ENCODE data around the gene RUFY4.

Gene RUFY4

DNA sequence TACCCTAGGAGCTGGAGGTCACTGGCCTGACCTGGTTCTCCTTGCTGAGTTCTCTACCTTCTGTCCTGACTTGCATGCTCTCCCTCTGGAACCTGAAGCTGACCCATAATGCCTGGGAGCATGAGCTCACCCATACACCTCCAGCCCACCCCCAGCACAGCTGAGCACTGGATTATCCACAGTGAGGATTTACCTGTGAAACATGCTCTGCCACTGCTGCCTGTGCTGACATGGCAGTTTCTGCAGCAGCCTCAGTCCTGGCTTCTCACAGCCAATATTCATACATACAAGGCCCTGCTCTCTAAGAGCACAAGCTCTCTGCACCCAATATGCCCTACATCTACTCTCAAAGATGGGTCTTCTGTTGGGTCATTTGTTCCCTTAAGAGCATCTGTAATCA, 61.8 kb downstream of the RUFY4 start:
- TF ChIP-seq, protein P1, sequence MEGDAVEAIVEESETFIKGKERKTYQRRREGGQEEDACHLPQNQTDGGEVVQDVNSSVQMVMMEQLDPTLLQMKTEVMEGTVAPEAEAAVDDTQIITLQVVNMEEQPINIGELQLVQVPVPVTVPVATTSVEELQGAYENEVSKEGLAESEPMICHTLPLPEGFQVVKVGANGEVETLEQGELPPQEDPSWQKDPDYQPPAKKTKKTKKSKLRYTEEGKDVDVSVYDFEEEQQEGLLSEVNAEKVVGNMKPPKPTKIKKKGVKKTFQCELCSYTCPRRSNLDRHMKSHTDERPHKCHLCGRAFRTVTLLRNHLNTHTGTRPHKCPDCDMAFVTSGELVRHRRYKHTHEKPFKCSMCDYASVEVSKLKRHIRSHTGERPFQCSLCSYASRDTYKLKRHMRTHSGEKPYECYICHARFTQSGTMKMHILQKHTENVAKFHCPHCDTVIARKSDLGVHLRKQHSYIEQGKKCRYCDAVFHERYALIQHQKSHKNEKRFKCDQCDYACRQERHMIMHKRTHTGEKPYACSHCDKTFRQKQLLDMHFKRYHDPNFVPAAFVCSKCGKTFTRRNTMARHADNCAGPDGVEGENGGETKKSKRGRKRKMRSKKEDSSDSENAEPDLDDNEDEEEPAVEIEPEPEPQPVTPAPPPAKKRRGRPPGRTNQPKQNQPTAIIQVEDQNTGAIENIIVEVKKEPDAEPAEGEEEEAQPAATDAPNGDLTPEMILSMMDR (IDR thresholded peaks at IDR 0.05; ENCODE audit: insufficient read depth, low read length, missing control alignments) = no peak
- no peak for DNase-seq (ENCODE audit: low read depth, low spot score)
- no peak overlapping the region for H3K4me3 ChIP-seq (ENCODE audit: low read depth, low read length)
- ChIA-PET CTCF (no interaction called here), POLR2A (no interaction called here)

GRCh38 chr2:218137514-218137913, 68.5 kb downstream of the RUFY4 start:
- CTCF ChIA-PET = no interaction called here
- TF ChIP-seq, protein P1 (IDR thresholded peaks at IDR 0.05; ENCODE audit: insufficient read depth, low read length, missing control alignments) = no peak
- DNase-seq (ENCODE audit: low read depth, low spot score) = no peak
- POLR2A ChIA-PET = no interaction called here
- no peak overlapping the region for H3K4me3 ChIP-seq (ENCODE audit: low read depth, low read length)

DNA sequence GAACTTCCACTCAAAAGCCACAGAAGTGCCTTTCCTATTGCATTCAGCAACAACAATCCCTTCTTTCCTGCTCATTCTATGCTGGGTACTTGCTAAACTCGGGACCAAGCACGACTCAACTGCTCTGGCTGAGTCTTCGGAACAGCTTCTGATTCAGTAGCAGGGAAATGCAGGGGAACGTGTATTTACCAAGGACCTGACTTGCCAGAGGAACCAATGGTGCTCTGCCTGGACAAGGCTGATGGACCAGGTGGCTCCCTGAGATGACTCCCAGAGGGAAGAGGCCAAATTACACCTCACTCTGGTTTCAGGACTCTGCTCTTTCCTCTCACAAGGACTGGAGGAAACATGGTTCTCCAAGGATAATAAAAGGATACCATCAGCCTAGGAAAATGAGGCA, 69.0 kb downstream of the RUFY4 start:
- TF ChIP-seq, protein P1 (IDR thresholded peaks at IDR 0.05; ENCODE audit: insufficient read depth, low read length, missing control alignments) = no peak

More for the DNA sequence above, 69.0 kb downstream of the RUFY4 start:
- no peak overlapping the region for H3K4me3 ChIP-seq (ENCODE audit: low read depth, low read length)
- ChIA-PET CTCF (no interaction called here), POLR2A (no interaction called here)
- no peak for DNase-seq (ENCODE audit: low read depth, low spot score)

Data from AG04449 (cell line).